ENCODE results near the gene SLC39A8. TPM values are rescaled to one million over a fixed set of nuclear protein-coding genes. Genes with fewer than 3 reads are reported as not detected.

Gene SLC39A8
- total and polyA plus RNA-seq, 4 donors: 14.6 to 50.5 (median 22.6) TPM

DNA sequence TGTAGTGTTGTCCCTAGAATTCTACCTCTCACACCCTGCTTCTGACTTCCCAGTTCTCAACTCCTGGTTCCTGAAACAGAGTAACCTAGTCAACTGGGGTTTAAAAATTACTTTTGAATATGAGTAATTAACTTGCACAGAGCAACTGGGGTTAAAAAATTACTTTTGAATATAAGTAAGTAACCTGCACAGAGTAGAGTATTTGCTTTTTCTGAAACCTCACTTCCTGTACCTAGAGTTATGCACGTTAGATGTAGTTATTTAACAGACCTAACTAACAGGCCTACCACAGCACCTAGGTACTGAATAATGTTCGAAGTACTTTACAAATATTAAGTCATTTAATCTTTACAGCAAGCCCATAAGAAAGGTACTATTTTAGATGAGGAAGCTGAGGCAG lies 32.9 kb downstream of the SLC39A8 start:
- H3K27ac ChIP-seq (ENCODE audit: low read depth in 1 of 2, low read length in 2 of 2): no peak overlapping the region
- no peaks in the 10 kb centered on the region for H3K36me3 ChIP-seq (ENCODE audit: control insufficient read depth in 4 of 4, insufficient read depth in 3 of 4, low read depth in 1 of 4, low read length in 3 of 4)
- H3K4me1 ChIP-seq (ENCODE audit: control insufficient read depth in 4 of 4, insufficient read depth in 4 of 4, low read length in 3 of 4): peaks cover 0 to 13% (median 7%) of the 10 kb centered on the region in 4 donors
- no peaks in the 10 kb centered on the region for H3K27me3 ChIP-seq (ENCODE audit: control insufficient read depth in 4 of 4, insufficient read depth in 4 of 4, low read length in 3 of 4)
- no peaks in the 10 kb centered on the region for H3K9me3 ChIP-seq (ENCODE audit: control insufficient read depth in 4 of 4, low read length in 3 of 4)
- no peak for DNase-seq (ENCODE audit: low spot score)
- WGBS: 78% methylated on average over 2 of the region's 2 CpGs
- H3K4me3 ChIP-seq (ENCODE audit: low read depth in 1 of 3, low read length in 3 of 3): no peak overlapping the region
- no peak for TF ChIP-seq NR2F2 (IDR thresholded peaks at IDR 0.05)
- no peak for TF ChIP-seq CTCF (IDR thresholded peaks at IDR 0.05; ENCODE audit: low read depth, low read length, missing input control)
- no peak for TF ChIP-seq RXRA (IDR thresholded peaks at IDR 0.05)
- TF ChIP-seq, protein P1, sequence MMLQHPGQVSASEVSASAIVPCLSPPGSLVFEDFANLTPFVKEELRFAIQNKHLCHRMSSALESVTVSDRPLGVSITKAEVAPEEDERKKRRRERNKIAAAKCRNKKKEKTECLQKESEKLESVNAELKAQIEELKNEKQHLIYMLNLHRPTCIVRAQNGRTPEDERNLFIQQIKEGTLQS (IDR thresholded peaks at IDR 0.05): no peak
- no peak for TF ChIP-seq JUND (IDR thresholded peaks at IDR 0.05)
- TF ChIP-seq FOXA2 (IDR thresholded peaks at IDR 0.05): no peak
- TF ChIP-seq GABPA (IDR thresholded peaks at IDR 0.05 in 1 of 2, conservative IDR thresholded peaks at IDR 0.05 in 1 of 2): no peak
- no peak for TF ChIP-seq RAD21 (IDR thresholded peaks at IDR 0.05)
- no peak for TF ChIP-seq EGR1 (IDR thresholded peaks at IDR 0.05; ENCODE audit: low read depth in 2 of 2)
- TF ChIP-seq HNF4A (conservative IDR thresholded peaks at IDR 0.05): no peak
- TF ChIP-seq REST (IDR thresholded peaks at IDR 0.05): no peak
- TF ChIP-seq, protein P2, sequence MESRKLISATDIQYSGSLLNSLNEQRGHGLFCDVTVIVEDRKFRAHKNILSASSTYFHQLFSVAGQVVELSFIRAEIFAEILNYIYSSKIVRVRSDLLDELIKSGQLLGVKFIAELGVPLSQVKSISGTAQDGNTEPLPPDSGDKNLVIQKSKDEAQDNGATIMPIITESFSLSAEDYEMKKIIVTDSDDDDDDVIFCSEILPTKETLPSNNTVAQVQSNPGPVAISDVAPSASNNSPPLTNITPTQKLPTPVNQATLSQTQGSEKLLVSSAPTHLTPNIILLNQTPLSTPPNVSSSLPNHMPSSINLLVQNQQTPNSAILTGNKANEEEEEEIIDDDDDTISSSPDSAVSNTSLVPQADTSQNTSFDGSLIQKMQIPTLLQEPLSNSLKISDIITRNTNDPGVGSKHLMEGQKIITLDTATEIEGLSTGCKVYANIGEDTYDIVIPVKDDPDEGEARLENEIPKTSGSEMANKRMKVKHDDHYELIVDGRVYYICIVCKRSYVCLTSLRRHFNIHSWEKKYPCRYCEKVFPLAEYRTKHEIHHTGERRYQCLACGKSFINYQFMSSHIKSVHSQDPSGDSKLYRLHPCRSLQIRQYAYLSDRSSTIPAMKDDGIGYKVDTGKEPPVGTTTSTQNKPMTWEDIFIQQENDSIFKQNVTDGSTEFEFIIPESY (IDR thresholded peaks at IDR 0.05): no peak
- no peak for TF ChIP-seq TAF1 (conservative IDR thresholded peaks at IDR 0.05)
- no peak for TF ChIP-seq HNF4G (IDR thresholded peaks at IDR 0.05)
- TF ChIP-seq YY1 (IDR thresholded peaks at IDR 0.05): no peak
- TF ChIP-seq, protein P3, sequence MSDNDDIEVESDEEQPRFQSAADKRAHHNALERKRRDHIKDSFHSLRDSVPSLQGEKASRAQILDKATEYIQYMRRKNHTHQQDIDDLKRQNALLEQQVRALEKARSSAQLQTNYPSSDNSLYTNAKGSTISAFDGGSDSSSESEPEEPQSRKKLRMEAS (IDR thresholded peaks at IDR 0.05): no peak
- TF ChIP-seq FOXA1 (IDR thresholded peaks at IDR 0.05): no peak
- TF ChIP-seq SP1 (IDR thresholded peaks at IDR 0.05): no peak
- no peak overlapping the region for H3K9ac ChIP-seq (ENCODE audit: low read depth in 1 of 2, low read length in 2 of 2)
